ENCODE data around the gene DDTL. TPM values are rescaled to one million over a fixed set of nuclear protein-coding genes. Genes with fewer than 3 reads are reported as not detected.
A peak's percentile ranks its signal among the peaks of the same experiment; 100 is the strongest.

Gene DDTL
- total and polyA plus RNA-seq, 2 of the 8 experiments (the other 6 are each of a cell fraction or from before 2014, with no cell fraction given): 2.1 to 3.1 TPM

DNA sequence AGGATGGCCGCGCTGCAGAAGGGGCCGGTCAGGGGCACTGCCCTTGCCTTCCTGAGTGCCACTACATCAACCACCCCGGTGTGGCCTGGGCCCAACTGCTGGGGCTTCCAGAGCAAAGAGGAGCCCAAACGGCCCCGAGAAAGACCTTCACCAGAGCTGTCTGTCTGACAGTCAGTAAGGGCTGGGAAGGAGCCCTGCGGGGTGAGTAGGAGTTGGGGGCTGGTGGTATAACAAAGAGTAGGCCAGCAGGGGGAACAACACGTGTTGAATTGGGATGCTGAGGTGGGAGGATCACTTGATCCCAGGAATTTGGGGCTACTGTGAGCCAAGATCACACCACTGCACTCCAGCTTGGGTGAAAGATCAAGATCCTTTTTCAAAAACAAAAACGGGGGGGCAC, 34.6 kb downstream of the DDTL start (continued):
- TF ChIP-seq CTCF (IDR thresholded peaks at IDR 0.05; ENCODE audit: control extremely low read depth in 1 of 3, insufficient read depth in 1 of 3, low read depth in 1 of 3, low read length in 3 of 3) (peak in 2 of 3 experiments; percentile 18 to 32; a peak in 2 of 4 replicates), TEAD4 (IDR thresholded peaks at IDR 0.05; ENCODE audit: low read depth, low read length) (peak; percentile 87)

Data from H1 (cell line).